ENCODE results near the gene YBX2. TPM values are rescaled to one million over a fixed set of nuclear protein-coding genes. Genes with fewer than 3 reads are reported as not detected.

YBX2 gene
- total and polyA plus RNA-seq, 8 donors = 0.37 to 2.5 (median 1.5) TPM

- ATAC-seq = no peak
- Histone ChIP-seq H3K36me3 (peaks cover 0 to 53% of the 10 kb centered on the region in 2 donors), H3K4me3 (peak overlapping the region; percentile 56 to 59), H3K27me3 (peaks cover 10 to 49% of the 10 kb centered on the region in 2 donors), H3K9me3 (no peaks in the 10 kb centered on the region), H3K4me1 (peaks cover 3 to 46% of the 10 kb centered on the region in 2 donors), H3K27ac (peak overlapping the region in 1 of 2 donors; percentile 88)
- no peak for TF ChIP-seq CTCF (IDR thresholded peaks at IDR 0.05)
- intact Hi-C loops (cut with DNase I) = no loop called here
- peak in 1 of 4 donors; percentile 25 for DNase-seq
Measured at GRCh38 chr17:7260151-7260550, 34.3 kb downstream of the YBX2 start.

- no peaks in the 10 kb centered on the region for H3K9me3 ChIP-seq
- ATAC-seq = no peak
- intact Hi-C loops (cut with DNase I) = no loop called here
- H3K36me3 ChIP-seq = peaks cover 0 to 59% of the 10 kb centered on the region in 2 donors
- H3K4me3 ChIP-seq = peak overlapping the region in 1 of 2 donors; percentile 59
- TF ChIP-seq CTCF (IDR thresholded peaks at IDR 0.05) = no peak
- peak overlapping the region in 1 of 2 donors; percentile 19 for H3K27ac ChIP-seq
- H3K27me3 ChIP-seq = peaks cover 10 to 43% of the 10 kb centered on the region in 2 donors
- H3K4me1 ChIP-seq = peaks cover 3 to 46% of the 10 kb centered on the region in 2 donors
- DNase-seq = no peak
Measured at GRCh38 chr17:7259555-7259889, 34.9 kb downstream of the YBX2 start.

- Histone ChIP-seq H3K36me3 (peaks cover 0 to 65% of the 10 kb centered on the region in 2 donors), H3K4me3 (peak overlapping the region in 1 of 2 donors; percentile 59)
Measured at GRCh38 chr17:7258731-7259554, 35.5 kb downstream of the YBX2 start.

GRCh38 chr17:7256766-7257456 lies 37.5 kb downstream of the YBX2 start:
- peaks cover 2 to 17% of the 10 kb centered on the region in 2 donors for H3K27me3 ChIP-seq
- no peak overlapping the region for H3K4me3 ChIP-seq
- intact Hi-C loops (cut with DNase I) = no loop called here
- no peak for TF ChIP-seq CTCF (IDR thresholded peaks at IDR 0.05)
- H3K36me3 ChIP-seq = peaks cover 0 to 65% of the 10 kb centered on the region in 2 donors
- peak in 1 of 4 donors; percentile 62 for DNase-seq
- H3K9me3 ChIP-seq = no peaks in the 10 kb centered on the region
- H3K27ac ChIP-seq = no peak overlapping the region
- ATAC-seq = no peak
- H3K4me1 ChIP-seq = peaks cover 9 to 38% of the 10 kb centered on the region in 2 donors

More at GRCh38 chr17:7258731-7259554, 35.5 kb downstream of the YBX2 start:
- no peak overlapping the region for H3K27ac ChIP-seq
- ATAC-seq = peak; percentile 46
- TF ChIP-seq CTCF (IDR thresholded peaks at IDR 0.05) = no peak
- peaks cover 3 to 46% of the 10 kb centered on the region in 2 donors for H3K4me1 ChIP-seq
- H3K9me3 ChIP-seq = no peaks in the 10 kb centered on the region
- H3K27me3 ChIP-seq = peaks cover 10 to 37% of the 10 kb centered on the region in 2 donors
- DNase-seq = peak in 1 of 4 donors; percentile 85
- intact Hi-C loops (cut with DNase I) = no loop called here

- Histone ChIP-seq H3K4me3 (no peak overlapping the region), H3K36me3 (peaks cover 0 to 56% of the 10 kb centered on the region in 2 donors), H3K27ac (no peak overlapping the region), H3K27me3 (no peaks in the 10 kb centered on the region), H3K4me1 (peaks cover 18 to 33% of the 10 kb centered on the region in 2 donors), H3K9me3 (no peaks in the 10 kb centered on the region)
- no peak for TF ChIP-seq CTCF (IDR thresholded peaks at IDR 0.05)
- ATAC-seq = no peak
- intact Hi-C loops (cut with DNase I) = no loop called here
- DNase-seq = no peak
Measured at GRCh38 chr17:7254511-7254910, 39.9 kb downstream of the YBX2 start.

All from left lung (tissue), 10 donors.